GM12873 (cell line): ENCODE results near the gene GNAI1.

ENCODE experiments used
- TF ChIP-seq, protein P1 (sequence below): IDR thresholded peaks from 2 replicates; pipeline ENCODE4 v1.5.1; 2012; ENCODE audit warnings: low read depth, mild to moderate bottlenecking, moderate library complexity, low read length, control low read depth; ENCODE audit not compliant: insufficient read depth; ENCODE audit errors: missing control alignments

GNAI1 gene

DNA sequence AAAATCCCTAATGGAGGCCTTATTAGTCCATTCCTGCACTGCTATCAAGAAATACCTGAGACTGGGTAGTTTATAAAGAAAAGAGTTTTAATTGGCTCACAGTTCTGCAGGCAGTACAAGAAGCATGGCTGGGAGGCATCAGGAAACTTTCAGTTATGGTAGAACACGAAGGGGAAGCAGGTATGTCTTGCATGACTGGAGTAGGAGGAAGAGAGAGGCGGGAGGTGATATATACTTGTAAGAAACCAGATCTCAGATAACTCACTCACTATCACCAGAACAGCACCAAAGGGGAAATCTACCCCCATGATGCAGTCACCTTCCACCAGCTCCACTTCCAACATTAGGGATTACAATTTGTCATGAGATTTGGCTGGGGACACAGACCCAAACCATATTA, 35.8 kb downstream of the GNAI1 start:
- TF ChIP-seq, protein P1, sequence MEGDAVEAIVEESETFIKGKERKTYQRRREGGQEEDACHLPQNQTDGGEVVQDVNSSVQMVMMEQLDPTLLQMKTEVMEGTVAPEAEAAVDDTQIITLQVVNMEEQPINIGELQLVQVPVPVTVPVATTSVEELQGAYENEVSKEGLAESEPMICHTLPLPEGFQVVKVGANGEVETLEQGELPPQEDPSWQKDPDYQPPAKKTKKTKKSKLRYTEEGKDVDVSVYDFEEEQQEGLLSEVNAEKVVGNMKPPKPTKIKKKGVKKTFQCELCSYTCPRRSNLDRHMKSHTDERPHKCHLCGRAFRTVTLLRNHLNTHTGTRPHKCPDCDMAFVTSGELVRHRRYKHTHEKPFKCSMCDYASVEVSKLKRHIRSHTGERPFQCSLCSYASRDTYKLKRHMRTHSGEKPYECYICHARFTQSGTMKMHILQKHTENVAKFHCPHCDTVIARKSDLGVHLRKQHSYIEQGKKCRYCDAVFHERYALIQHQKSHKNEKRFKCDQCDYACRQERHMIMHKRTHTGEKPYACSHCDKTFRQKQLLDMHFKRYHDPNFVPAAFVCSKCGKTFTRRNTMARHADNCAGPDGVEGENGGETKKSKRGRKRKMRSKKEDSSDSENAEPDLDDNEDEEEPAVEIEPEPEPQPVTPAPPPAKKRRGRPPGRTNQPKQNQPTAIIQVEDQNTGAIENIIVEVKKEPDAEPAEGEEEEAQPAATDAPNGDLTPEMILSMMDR: no peak

DNA sequence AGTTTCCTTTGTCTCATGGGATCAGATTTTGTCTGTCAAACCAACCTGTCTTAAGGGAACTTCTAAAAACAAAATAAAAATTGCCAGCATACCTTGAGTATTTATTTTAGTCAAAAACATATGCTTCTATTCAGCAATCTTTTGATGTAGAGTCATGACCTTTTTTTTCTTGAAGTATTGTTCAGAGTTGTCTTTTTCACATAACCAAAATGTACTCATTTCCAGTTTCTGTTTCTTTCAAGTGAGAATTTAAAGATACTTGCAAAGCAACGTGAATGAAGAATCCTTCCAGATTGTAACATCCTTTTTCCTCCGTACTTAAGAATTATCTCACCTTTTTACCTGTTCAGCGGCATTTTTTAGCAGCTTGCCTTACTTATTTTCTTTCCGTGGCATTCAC, 37.8 kb downstream of the GNAI1 start:
- TF ChIP-seq, protein P1: no peak

DNA sequence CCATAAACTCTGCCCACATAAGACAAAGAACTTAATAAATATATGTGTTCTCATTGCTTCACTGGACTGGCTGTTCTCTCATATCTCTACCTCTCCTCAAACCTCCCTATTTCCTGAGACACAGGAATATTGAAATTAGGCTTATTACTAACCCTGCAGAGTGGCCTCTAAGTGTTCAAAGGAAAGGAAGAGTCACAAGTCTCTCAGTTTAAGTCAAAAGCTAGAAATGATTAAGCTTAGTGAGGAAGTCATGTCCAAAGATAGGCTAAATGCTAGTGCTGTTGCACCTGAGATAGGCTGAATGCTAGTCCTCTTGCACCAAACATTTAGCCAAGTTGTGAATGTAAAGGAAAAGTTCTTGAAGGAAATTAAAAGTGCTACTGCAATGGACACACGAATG, 41.1 kb downstream of the GNAI1 start:
- TF ChIP-seq, protein P1: no peak

DNA sequence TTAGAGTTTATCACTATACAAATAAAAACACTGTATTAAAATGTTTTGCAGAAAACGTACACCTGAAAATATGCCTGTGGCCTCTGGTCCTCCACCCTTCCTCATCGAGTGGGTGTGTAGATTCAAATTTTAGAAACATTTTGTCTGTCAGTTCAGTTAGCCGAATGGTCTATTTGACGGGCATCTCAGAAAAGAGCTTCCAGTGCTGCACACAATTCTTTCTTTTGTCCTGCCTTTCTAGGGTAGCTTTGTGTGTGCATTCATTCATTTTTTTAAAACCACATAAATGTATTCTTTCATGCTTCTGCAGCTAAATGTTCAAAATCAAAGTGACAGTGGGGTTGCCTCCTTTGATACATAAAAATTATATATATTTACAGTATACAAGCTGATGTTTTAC, 46.8 kb downstream of the GNAI1 start:
- TF ChIP-seq, protein P1: no peak

DNA sequence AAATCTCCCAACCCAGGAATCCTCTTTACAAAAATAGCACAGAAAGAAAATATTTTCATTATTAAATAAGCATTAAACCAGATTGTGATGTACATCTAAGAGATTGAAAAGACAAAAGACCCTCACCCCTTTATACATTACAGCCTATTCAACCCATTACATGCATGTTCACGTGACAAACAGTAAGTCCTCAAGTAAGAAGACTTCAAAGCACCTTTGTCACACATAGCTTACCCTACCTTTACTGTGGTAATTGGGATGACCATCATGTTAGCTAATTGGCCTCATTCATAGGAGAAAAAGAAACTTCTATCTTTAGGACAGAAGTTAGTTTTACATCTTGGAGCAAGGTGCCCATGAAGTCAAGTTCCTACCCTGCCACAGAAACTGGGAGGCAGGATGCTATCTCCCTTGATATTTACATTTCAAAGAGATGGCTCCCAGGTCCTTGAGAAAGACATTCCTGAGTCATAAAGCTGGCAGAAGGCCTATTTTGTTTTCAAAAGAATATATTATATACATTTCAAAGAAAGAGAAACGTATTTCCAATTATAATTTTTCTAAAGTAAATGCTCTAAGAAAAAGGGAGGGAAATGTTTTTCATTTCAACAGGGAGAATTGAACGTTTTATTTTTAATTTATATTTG, 48.1 kb downstream of the GNAI1 start:
- TF ChIP-seq, protein P1: no peak

DNA sequence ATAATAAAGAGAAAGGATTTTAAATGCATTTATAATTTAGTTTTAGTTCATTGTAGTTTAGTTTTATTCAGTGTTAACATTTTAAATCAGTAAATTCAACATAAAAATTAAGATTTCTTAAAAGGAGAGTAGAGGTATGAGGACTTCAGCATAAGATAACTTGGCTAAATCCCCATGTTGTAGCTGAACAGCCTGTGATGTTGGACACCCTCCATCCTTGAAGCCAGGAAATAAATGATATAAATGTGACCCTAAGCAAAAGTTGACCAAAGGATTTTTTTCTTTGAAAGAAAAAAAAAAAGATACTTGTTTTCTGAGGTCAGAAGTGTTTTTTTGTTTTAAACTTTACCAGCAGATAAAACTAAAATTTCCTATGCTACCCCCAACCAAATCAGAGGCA, 48.7 kb downstream of the GNAI1 start:
- TF ChIP-seq, protein P1: no peak

DNA sequence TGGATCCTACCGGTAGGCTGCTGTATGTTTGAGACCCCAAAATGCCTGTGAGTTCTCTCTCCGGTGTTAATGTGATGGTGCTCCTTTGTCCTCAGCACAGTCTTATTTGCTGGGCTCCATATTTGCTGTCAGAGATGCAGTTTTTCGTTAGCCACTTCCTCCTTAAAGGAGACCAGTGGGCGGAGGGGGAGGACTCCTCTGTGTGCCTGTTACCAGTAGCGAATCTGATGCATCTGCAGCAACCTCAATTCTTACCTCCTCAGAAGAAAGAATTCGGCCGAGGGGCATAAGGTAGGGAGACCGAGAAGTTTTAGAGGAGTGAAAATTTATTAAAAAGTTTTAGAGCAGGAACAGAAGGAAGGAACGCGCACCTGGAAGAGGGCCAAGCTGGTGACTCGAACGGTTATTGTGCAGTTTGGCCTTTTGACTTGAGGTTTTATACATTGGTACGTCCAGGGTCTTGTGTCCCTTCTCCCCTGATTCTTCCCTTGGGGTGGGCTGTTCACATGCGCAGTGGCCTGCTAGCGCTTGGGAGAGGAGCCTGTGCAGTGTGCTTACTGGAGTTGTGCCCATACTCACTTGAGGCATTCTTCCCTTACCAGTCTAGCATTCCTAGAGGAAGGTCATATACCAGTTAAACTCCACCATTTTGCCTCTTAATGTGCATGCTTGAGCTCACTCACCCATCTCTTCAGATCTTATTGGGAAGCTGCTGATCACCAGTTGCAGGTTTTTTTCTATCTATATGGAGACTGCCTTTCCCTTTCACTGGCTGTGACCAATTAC, 49.5 kb downstream of the GNAI1 start:
- TF ChIP-seq, protein P1: no peak
